Neutrophil (primary cell): Measurements from ENCODE around the gene TMEM214.

Experiments
- H3K27ac ChIP-seq: fragments of 200-600 bp; sonication (generic); 2 replicates; pipeline ENCODE4 v1.5.1; 2016; ENCODE audit warnings: mild to moderate bottlenecking, moderate library complexity
- H3K27me3 ChIP-seq: fragments of 200-600 bp; sonication (generic); 2 replicates; pipeline ENCODE4 v1.6.0; 2016; ENCODE audit warnings: mild to moderate bottlenecking
- H3K36me3 ChIP-seq: fragments of 200-600 bp; sonication (generic); 2 replicates; pipeline ENCODE4 v1.5.1; 2017
- H3K4me1 ChIP-seq, 2 experiments: fragments of 200-600 bp in 1 of 2; sonication (generic) in 1 of 2; 1 replicate in 1 of 2; 2 replicates in 1 of 2; pipeline versions ENCODE4 v1.5.1 to v1.6.1; 2013 to 2016; ENCODE audit warnings: low read depth in 1 of 2, low read length in 1 of 2, mild to moderate bottlenecking in 1 of 2, moderate library complexity in 1 of 2; ENCODE audit not compliant: control insufficient read depth in 1 of 2, insufficient read depth in 1 of 2
- H3K4me3 ChIP-seq, 2 experiments: fragments of 200-600 bp in 1 of 2; sonication (generic) in 1 of 2; 1 replicate in 1 of 2; 2 replicates in 1 of 2; pipeline ENCODE4 v1.5.1; 2013 to 2016; ENCODE audit warnings: low read depth in 1 of 2, low read length in 1 of 2, mild to moderate bottlenecking in 1 of 2, moderate library complexity in 1 of 2
- H3K9me3 ChIP-seq: fragments of 200-600 bp; sonication (generic); 2 replicates; pipeline ENCODE4 v1.5.1; 2016
- CTCF ChIP-seq: fragments of 200-600 bp; sonication (generic); IDR thresholded peaks from 2 replicates; pipeline ENCODE4 v1.5.1; 2016; ENCODE audit warnings: antibody characterized with exemption

TMEM214 gene

GRCh38 chr2:26989156-26989555 is 43.6 kb upstream of the TMEM214 start:
- H3K9me3 ChIP-seq: no peaks in the 10 kb centered on the region
- TF ChIP-seq CTCF: no peak
- H3K4me1 ChIP-seq: no peaks in the 10 kb centered on the region
- no peaks in the 10 kb centered on the region for H3K36me3 ChIP-seq
- no peak overlapping the region for H3K27ac ChIP-seq
- H3K27me3 ChIP-seq: peaks cover 23% of the 10 kb centered on the region
- H3K4me3 ChIP-seq: no peak overlapping the region

GRCh38 chr2:26991717-26992116 is 41.0 kb upstream of the TMEM214 start:
- no peak overlapping the region for H3K27ac ChIP-seq
- no peaks in the 10 kb centered on the region for H3K9me3 ChIP-seq
- no peak overlapping the region for H3K4me3 ChIP-seq
- no peaks in the 10 kb centered on the region for H3K4me1 ChIP-seq
- no peak for TF ChIP-seq CTCF
- no peaks in the 10 kb centered on the region for H3K36me3 ChIP-seq
- H3K27me3 ChIP-seq: peaks cover 23% of the 10 kb centered on the region

GRCh38 chr2:26993768-26994167 is 39.0 kb upstream of the TMEM214 start:
- no peak overlapping the region for H3K4me3 ChIP-seq
- H3K4me1 ChIP-seq: no peaks in the 10 kb centered on the region
- H3K27ac ChIP-seq: no peak overlapping the region
- no peaks in the 10 kb centered on the region for H3K36me3 ChIP-seq
- TF ChIP-seq CTCF: no peak
- H3K27me3 ChIP-seq: peaks cover 20% of the 10 kb centered on the region
- no peaks in the 10 kb centered on the region for H3K9me3 ChIP-seq

GRCh38 chr2:26994983-26995382 is 37.8 kb upstream of the TMEM214 start:
- H3K9me3 ChIP-seq: no peaks in the 10 kb centered on the region
- H3K27me3 ChIP-seq: peaks cover 8% of the 10 kb centered on the region
- H3K4me3 ChIP-seq: no peak overlapping the region
- H3K27ac ChIP-seq: no peak overlapping the region
- H3K4me1 ChIP-seq: no peaks in the 10 kb centered on the region
- no peaks in the 10 kb centered on the region for H3K36me3 ChIP-seq
- no peak for TF ChIP-seq CTCF

- TF ChIP-seq CTCF: no peak
- H3K4me1 ChIP-seq: no peaks in the 10 kb centered on the region
- no peaks in the 10 kb centered on the region for H3K9me3 ChIP-seq
- no peaks in the 10 kb centered on the region for H3K27me3 ChIP-seq
- no peaks in the 10 kb centered on the region for H3K36me3 ChIP-seq
- no peak overlapping the region for H3K4me3 ChIP-seq
- H3K27ac ChIP-seq: no peak overlapping the region
These were observed 35.4 kb upstream of the TMEM214 start for GRCh38 chr2:26997394-26997793.

- no peaks in the 10 kb centered on the region for H3K9me3 ChIP-seq
- H3K36me3 ChIP-seq: no peaks in the 10 kb centered on the region
- H3K4me1 ChIP-seq: no peaks in the 10 kb centered on the region
- no peaks in the 10 kb centered on the region for H3K27me3 ChIP-seq
- no peak overlapping the region for H3K27ac ChIP-seq
- no peak for TF ChIP-seq CTCF
- H3K4me3 ChIP-seq: no peak overlapping the region
These were observed 34.4 kb upstream of the TMEM214 start for GRCh38 chr2:26998323-26998722.
